22Rv1 (cell line): ENCODE data around the gene SLC39A5.

ENCODE experiments used
- H3K27ac ChIP-seq: fragments of 450-650 bp; 2 replicates; pipeline ENCODE4 v1.5.1; 2017
- ZFX ChIP-seq: fragments of 450-650 bp; IDR thresholded peaks from 2 replicates; pipeline ENCODE4 v1.6.1; 2017; ENCODE audit warnings: antibody characterized with exemption, borderline replicate concordance
- TF ChIP-seq, protein P1 (sequence below): fragments of 450-650 bp; IDR thresholded peaks from 2 replicates; pipeline ENCODE4 v1.5.1; 2017; ENCODE audit warnings: mild to moderate bottlenecking

SLC39A5 gene

GRCh38 chr12:56236091-56236490, 6.2 kb downstream of the SLC39A5 start:
- TF ChIP-seq, protein P1, sequence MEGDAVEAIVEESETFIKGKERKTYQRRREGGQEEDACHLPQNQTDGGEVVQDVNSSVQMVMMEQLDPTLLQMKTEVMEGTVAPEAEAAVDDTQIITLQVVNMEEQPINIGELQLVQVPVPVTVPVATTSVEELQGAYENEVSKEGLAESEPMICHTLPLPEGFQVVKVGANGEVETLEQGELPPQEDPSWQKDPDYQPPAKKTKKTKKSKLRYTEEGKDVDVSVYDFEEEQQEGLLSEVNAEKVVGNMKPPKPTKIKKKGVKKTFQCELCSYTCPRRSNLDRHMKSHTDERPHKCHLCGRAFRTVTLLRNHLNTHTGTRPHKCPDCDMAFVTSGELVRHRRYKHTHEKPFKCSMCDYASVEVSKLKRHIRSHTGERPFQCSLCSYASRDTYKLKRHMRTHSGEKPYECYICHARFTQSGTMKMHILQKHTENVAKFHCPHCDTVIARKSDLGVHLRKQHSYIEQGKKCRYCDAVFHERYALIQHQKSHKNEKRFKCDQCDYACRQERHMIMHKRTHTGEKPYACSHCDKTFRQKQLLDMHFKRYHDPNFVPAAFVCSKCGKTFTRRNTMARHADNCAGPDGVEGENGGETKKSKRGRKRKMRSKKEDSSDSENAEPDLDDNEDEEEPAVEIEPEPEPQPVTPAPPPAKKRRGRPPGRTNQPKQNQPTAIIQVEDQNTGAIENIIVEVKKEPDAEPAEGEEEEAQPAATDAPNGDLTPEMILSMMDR, result no peak
- no peak for TF ChIP-seq ZFX
- H3K27ac ChIP-seq, result no peak overlapping the region

GRCh38 chr12:56236985-56237384, 7.1 kb downstream of the SLC39A5 start:
- H3K27ac ChIP-seq, result no peak overlapping the region
- no peak for TF ChIP-seq ZFX
- TF ChIP-seq, protein P1, result no peak

DNA sequence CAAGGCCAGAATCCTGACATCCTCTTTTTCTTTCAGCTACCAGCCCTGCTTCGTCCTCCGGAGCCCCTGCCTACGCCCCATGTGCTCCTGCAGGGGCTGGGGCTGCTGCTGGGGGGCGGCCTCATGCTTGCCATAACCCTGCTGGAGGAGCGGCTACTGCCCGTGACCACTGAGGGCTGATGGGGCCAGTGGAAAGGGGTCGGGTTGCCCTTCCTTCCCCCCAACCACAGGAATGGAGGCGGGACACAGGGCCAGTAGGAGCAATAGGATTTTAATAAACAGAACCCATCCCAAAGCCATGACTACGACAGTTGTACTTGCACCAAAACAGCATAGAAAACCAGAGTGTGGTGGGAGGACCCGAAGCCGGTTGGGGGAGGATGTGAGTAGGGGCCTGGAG, 7.7 kb downstream of the SLC39A5 start:
- H3K27ac ChIP-seq, result no peak overlapping the region
- TF ChIP-seq, protein P1, result no peak
- no peak for TF ChIP-seq ZFX

DNA sequence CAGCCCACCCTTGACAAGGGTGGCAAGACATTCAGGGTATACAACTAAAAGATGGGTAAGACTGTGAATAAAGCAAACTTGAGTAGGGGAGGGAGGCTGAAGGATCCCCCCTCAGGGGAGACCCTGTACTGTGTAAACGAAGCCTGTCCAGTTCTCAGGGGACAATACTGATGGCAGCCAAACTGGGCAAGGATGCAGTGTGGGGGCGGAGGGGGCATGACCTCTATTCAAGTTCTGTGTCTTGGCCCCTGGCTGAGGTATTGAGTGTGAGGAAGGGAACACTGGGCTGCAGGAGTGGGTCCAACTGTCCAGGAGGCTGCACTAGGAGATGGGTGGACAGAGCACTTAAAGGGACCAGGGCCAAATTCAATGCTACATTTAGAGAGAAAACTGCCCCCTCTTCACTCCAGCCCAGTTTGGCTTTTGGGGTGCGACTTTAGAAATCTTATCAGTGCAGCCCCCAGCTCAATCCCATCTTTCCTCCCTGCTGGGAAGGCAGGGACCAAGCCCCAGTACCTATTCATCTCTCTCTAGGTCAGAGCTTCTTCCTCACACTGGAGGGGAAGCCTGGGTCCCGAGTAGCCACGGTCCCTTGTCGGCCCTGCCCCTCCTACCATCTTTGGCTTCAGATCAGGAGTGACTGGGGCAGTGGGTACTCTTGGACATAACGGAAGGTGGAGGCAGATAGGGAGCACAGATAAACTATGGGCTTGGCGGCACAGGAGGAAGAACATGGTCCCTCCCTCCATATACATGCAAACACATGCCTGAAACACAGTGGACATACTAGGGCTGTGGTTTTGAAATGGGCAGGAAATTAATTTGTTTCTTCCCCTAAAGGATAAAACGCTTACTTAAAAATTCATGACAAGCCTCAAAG, 11.8 kb downstream of the SLC39A5 start:
- H3K27ac ChIP-seq, result peak overlapping the region; percentile 13; the same call in 1 of the 2 replicates
- TF ChIP-seq, protein P1, result no peak
- no peak for TF ChIP-seq ZFX

GRCh38 chr12:56242986-56243385, 13.1 kb downstream of the SLC39A5 start:
- H3K27ac ChIP-seq, result no peak overlapping the region; the same call in 1 of the 2 replicates
- TF ChIP-seq ZFX, result no peak
- TF ChIP-seq, protein P1, result no peak

DNA sequence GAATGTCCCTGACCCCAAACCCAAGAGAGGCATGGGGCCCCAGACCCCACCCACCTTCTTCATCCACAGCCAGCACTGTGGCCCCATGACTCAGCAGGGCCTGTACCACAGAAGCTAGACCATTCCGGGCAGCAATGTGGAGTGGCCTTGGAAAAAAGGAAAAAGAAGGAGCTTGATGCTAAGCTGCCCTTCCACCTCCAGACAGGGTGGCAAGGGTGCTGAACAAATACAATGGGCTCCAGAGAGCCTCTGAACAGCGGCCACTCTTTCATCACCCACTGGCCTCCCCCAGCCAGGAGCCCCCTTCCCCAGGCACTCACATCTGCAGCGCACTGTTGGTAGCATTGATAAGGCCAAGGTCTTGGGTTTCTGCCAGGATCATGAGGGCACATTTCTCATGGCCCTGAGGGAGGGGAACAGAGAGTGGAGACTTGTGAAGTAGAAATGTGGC, 13.9 kb downstream of the SLC39A5 start:
- TF ChIP-seq, protein P1, result no peak
- TF ChIP-seq ZFX, result no peak
- no peak overlapping the region; the same call in 1 of the 2 replicates for H3K27ac ChIP-seq

GRCh38 chr12:56244494-56244893, 14.6 kb downstream of the SLC39A5 start:
- TF ChIP-seq, protein P1, result no peak
- TF ChIP-seq ZFX, result no peak

More at GRCh38 chr12:56244494-56244893, 14.6 kb downstream of the SLC39A5 start:
- H3K27ac ChIP-seq, result no peak overlapping the region
